HepG2 (cell line): ENCODE measurements around the gene HBS1L. TPM values are rescaled to one million over a fixed set of nuclear protein-coding genes. Genes with fewer than 3 reads are reported as not detected.

Experiments
- ATAC-seq: fragments of 200-7000 bp; cut with Tn5 transposase; 3 replicates; pipeline ENCODE4 v1.9.1; 2020; ENCODE audit warnings: mild to moderate bottlenecking, moderate library complexity
- BruUV-seq: library from RNA; stranded (reverse); fragments of 400-500 nt; replicated peaks from 2 replicates; lab custom pipeline; 2021; lab: Mats Ljungman, UMichigan
- CTCF ChIA-PET: fragments of 300-600 bp; formaldehyde crosslinking; extraction: SDS; loops from one replicate; lab custom pipeline; 2021; ENCODE audit warnings: low total read pairs, inconsistent platforms, low intra/inter-chr PET ratio; lab: Yijun Ruan, JAX
- POLR2A ChIA-PET: fragments of 350-600 bp; sonication (Branson Sonifier 250); formaldehyde crosslinking; loops from one replicate; lab custom pipeline; 2020; ENCODE audit warnings: antibody characterized with exemption, inconsistent platforms; lab: Yijun Ruan, JAX
- DNase-seq: peaks from one replicate; pipeline ENCODE4 v3.0.0-alpha.2; 2015; ENCODE audit warnings: low spot score
- FAIRE-seq: peaks from 3 replicates; lab custom pipeline; 2011; peaks lifted over from hg19 to GRCh38; lab: Jason Lieb, UNC
- H2AFZ ChIP-seq: one replicate; pipeline ENCODE4 v1.6.1; 2011; ENCODE audit warnings: low read length, inconsistent platforms
- H3K27ac ChIP-seq: fragments of 300-600 bp; 3 replicates; pipeline ENCODE4 v1.8.0; 2011; ENCODE audit warnings: mixed run types, mild to moderate bottlenecking, mixed read lengths, low read length, inconsistent platforms; ENCODE audit not compliant: insufficient read depth; ENCODE audit errors: extremely low read length
- H3K27me3 ChIP-seq, 2 experiments: fragments of 200-600 bp in 1 of 2; 2 replicates in 1 of 2; 3 replicates in 1 of 2; pipeline versions ENCODE4 v1.6.0 to v1.8.0; 2011; ENCODE audit warnings: low read length in 2 of 2, mild to moderate bottlenecking in 2 of 2, moderate library complexity in 2 of 2, inconsistent platforms in 1 of 2; ENCODE audit not compliant: insufficient read depth in 2 of 2, control insufficient read depth in 1 of 2
- H3K36me3 ChIP-seq, 2 experiments: fragments of 200-600 bp in 1 of 2; replicated peaks in 1 of 2; 2 replicates in 1 of 2; 3 replicates in 1 of 2; pipeline versions ENCODE4 v1.5.1 to v1.8.0; 2011; ENCODE audit warnings: low read length in 2 of 2, inconsistent platforms in 1 of 2; ENCODE audit not compliant: insufficient read depth in 2 of 2, control insufficient read depth in 1 of 2
- H3K4me1 ChIP-seq: 2 replicates; pipeline ENCODE4 v1.5.1; 2012; ENCODE audit warnings: low read length, inconsistent platforms; ENCODE audit not compliant: insufficient read depth
- H3K4me2 ChIP-seq: 2 replicates; pipeline ENCODE4 v1.6.0; 2011; ENCODE audit warnings: low read depth, low read length, inconsistent platforms
- H3K4me3 ChIP-seq, 3 experiments: fragments of 200-600 bp in 1 of 3; sonication (generic), shearing (Covaris generic) in 1 of 3; replicated peaks in 1 of 3; 2 replicates each; pipeline ENCODE4 v1.5.1; 2011 to 2016; ENCODE audit warnings: low read length in 3 of 3, inconsistent platforms in 2 of 3, low read depth in 2 of 3, mild to moderate bottlenecking in 2 of 3, control low read depth in 1 of 3, mixed read lengths in 1 of 3; ENCODE audit not compliant: insufficient read depth in 1 of 3
- H3K79me2 ChIP-seq: one replicate; pipeline ENCODE4 v1.6.1; 2011; ENCODE audit warnings: low read length, inconsistent platforms; ENCODE audit not compliant: insufficient read depth
- H3K9ac ChIP-seq: 2 replicates; pipeline ENCODE4 v1.6.0; 2011; ENCODE audit warnings: mild to moderate bottlenecking, low read depth, low read length, inconsistent platforms; ENCODE audit not compliant: insufficient read depth
- H3K9me3 ChIP-seq: 2 replicates; pipeline ENCODE4 v1.5.1; 2012; ENCODE audit warnings: mild to moderate bottlenecking, low read length
- H4K20me1 ChIP-seq: 2 replicates; pipeline ENCODE4 v1.6.0; 2011; ENCODE audit warnings: inconsistent platforms, mild to moderate bottlenecking, low read length, moderate library complexity; ENCODE audit not compliant: insufficient read depth
- BHLHE40 ChIP-seq: IDR thresholded peaks from 2 replicates; pipeline ENCODE4 v1.6.1; 2011; ENCODE audit warnings: low read length, improper control_type of control experiment
- CENPX ChIP-seq: sonication (generic); formaldehyde crosslinking; IDR thresholded peaks from 2 replicates; pipeline ENCODE4 v1.9.0; 2021; ENCODE audit warnings: mild to moderate bottlenecking, missing genetic modification reagents, moderate library complexity
- CREBL2 ChIP-seq: sonication (generic); formaldehyde crosslinking; IDR thresholded peaks from 2 replicates; pipeline ENCODE4 v1.8.1; 2023; ENCODE audit warnings: missing genetic modification reagents, mild to moderate bottlenecking, borderline replicate concordance
- DNMT3B ChIP-seq: conservative IDR thresholded peaks from 2 replicates; pipeline ENCODE4 v1.6.1; 2016; ENCODE audit warnings: missing biosample characterization, control low read depth
- HCFC1 ChIP-seq: fragments of 150-350 bp; IDR thresholded peaks from 2 replicates; pipeline ENCODE4 v1.6.1; 2014; ENCODE audit warnings: low read depth, low read length
- TBX2 ChIP-seq: sonication (generic); formaldehyde crosslinking; IDR thresholded peaks from 2 replicates; pipeline ENCODE4 v1.5.0; 2020; ENCODE audit warnings: missing genetic modification reagents, mild to moderate bottlenecking, borderline replicate concordance
- TEAD3 ChIP-seq: optimal IDR thresholded peaks from 2 replicates; pipeline ENCODE3; 2016; ENCODE audit warnings: borderline replicate concordance
- TSC22D2 ChIP-seq: sonication (generic); formaldehyde crosslinking; IDR thresholded peaks from 2 replicates; pipeline ENCODE4 v1.5.1; 2020; ENCODE audit warnings: missing genetic modification reagents, mild to moderate bottlenecking, borderline replicate concordance
- ZBTB2 ChIP-seq: sonication (generic); formaldehyde crosslinking; IDR thresholded peaks from 2 replicates; pipeline ENCODE4 v1.8.0; 2022; ENCODE audit warnings: low read depth, missing genetic modification reagents
- ZNF292 ChIP-seq: sonication (generic); formaldehyde crosslinking; IDR thresholded peaks from 2 replicates; pipeline ENCODE4 v1.8.1; 2022; ENCODE audit warnings: mild to moderate bottlenecking, low read depth, missing genetic modification reagents, borderline replicate concordance
- ZNF652 ChIP-seq: IDR thresholded peaks from 2 replicates; pipeline ENCODE4 v1.6.1; 2016; ENCODE audit warnings: low read depth, borderline replicate concordance
- WGBS: methylation state at CpG from one replicate; pipeline ENCODE4 v1.1.6; 2017; ENCODE audit warnings: low lambda C conversion rate; 5-methylcytosine and 5-hydroxymethylcytosine counted together
- in situ Hi-C: cut with HindIII; loops from 2 replicates; pipeline ENCODE4 v1.10.0; 2017; ENCODE audit warnings: low pct_unique_long_range_greater_than_20kb; ENCODE audit not compliant: extremely low pct_ligation_motif_present
- intact Hi-C: fragments of 100-400 bp; cut with micrococcal nuclease; formaldehyde crosslinking; loops from one replicate; pipeline ENCODE4 v1.10.0; 2022; ENCODE audit not compliant: unreplicated experiment
- polyA plus RNA-seq, 8 experiments: library from polyadenylated mRNA; depleted of rRNA in 3 of 8; stranded (reverse) in 7 of 8; unstranded in 1 of 8; fragments of >200 nt; fragmentation: Illumina TruSeq in 4 of 8; extraction: Trizol in 4 of 8; gene quantifications; 2 replicates each; pipeline versions ENCODE4 v1.2.1 to v1.2.3, GENCODE V29; 2011 to 2016; ENCODE audit warnings: low read depth in 4 of 8, missing spikeins in 1 of 8, mixed read lengths in 1 of 8; ENCODE audit not compliant: insufficient read depth in 1 of 8
- total RNA-seq, 5 experiments: library from RNA; depleted of rRNA; stranded (reverse); fragments of >200 nt; fragmentation: Illumina TruSeq; extraction: Trizol; gene quantifications; 2 replicates each; pipeline ENCODE4 v1.2.3, GENCODE V29; 2016; ENCODE audit warnings: low read depth in 1 of 5
- TF ChIP-seq, protein P1 (sequence below): conservative IDR thresholded peaks from 2 replicates; pipeline ENCODE4 v1.6.1; 2018; ENCODE audit warnings: missing genetic modification reagents
- TF ChIP-seq, protein P2 (sequence below): sonication (generic); formaldehyde crosslinking; IDR thresholded peaks from 2 replicates; pipeline ENCODE4 v1.4.0; 2020; ENCODE audit warnings: missing genetic modification reagents

HBS1L gene
- total and polyA plus RNA-seq, 2 of the 13 experiments (the other 11 are each of a cell fraction or from before 2014, with no cell fraction given), result 44.1 to 138 TPM

DNA sequence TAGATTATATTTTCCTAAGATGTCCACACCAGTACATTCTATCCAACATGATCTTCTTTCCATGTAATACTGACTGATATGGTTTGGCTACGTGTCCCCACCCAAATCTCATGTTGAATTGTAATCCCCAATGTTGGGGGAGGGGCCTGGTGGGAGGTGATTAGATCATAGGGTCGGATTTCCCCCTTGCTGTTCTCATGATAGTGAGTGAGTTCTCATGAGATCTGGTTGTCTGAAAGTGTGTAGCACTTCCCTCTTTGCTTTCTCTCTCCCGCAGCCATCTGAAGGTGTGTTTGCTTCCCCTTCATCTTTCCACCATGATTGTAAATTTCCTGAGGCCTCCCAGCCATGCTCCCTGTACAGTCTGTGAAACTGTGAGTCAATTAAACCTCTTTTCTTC, 12.2 kb upstream of the HBS1L start:
- BruUV-seq, result no TSS peak
- Histone ChIP-seq H3K4me2 (no peak overlapping the region), H3K4me3 (no peak overlapping the region), H3K4me1 (0 out of 2 replicates have a peak, but pooled peaks cover 8% of the 10 kb centered on the region), H3K9me3 (no peaks in the 10 kb centered on the region), H3K36me3 (no peaks in the 10 kb centered on the region), H2AFZ (no peak overlapping the region), H3K9ac (no peak overlapping the region), H3K27me3 (peaks cover 0 to 2% of the 10 kb centered on the region in 2 experiments; a peak in 1 of 5 replicates), H4K20me1 (no peaks in the 10 kb centered on the region), H3K79me2 (no peaks in the 10 kb centered on the region), H3K27ac (no peak overlapping the region)
- 18% methylated on average over 3 of the region's 3 CpGs for WGBS
- POLR2A ChIA-PET, result no interaction called here
- TF ChIP-seq CREBL2 (CRISPR knock-in tag) (no peak), ZBTB2 (no peak), HCFC1 (no peak), TBX2 (no peak), TEAD3 (no peak), DNMT3B (CRISPR knock-in tag) (no peak), TSC22D2 (no peak), BHLHE40 (no peak), ZNF292 (CRISPR knock-in tag) (no peak), ZNF652 (no peak), CENPX (CRISPR knock-in tag) (no peak)
- TF ChIP-seq, protein P1, sequence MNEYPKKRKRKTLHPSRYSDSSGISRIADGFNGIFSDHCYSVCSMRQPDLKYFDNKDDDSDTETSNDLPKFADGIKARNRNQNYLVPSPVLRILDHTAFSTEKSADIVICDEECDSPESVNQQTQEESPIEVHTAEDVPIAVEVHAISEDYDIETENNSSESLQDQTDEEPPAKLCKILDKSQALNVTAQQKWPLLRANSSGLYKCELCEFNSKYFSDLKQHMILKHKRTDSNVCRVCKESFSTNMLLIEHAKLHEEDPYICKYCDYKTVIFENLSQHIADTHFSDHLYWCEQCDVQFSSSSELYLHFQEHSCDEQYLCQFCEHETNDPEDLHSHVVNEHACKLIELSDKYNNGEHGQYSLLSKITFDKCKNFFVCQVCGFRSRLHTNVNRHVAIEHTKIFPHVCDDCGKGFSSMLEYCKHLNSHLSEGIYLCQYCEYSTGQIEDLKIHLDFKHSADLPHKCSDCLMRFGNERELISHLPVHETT (CRISPR knock-in tag), result no peak
- TF ChIP-seq, protein P2, sequence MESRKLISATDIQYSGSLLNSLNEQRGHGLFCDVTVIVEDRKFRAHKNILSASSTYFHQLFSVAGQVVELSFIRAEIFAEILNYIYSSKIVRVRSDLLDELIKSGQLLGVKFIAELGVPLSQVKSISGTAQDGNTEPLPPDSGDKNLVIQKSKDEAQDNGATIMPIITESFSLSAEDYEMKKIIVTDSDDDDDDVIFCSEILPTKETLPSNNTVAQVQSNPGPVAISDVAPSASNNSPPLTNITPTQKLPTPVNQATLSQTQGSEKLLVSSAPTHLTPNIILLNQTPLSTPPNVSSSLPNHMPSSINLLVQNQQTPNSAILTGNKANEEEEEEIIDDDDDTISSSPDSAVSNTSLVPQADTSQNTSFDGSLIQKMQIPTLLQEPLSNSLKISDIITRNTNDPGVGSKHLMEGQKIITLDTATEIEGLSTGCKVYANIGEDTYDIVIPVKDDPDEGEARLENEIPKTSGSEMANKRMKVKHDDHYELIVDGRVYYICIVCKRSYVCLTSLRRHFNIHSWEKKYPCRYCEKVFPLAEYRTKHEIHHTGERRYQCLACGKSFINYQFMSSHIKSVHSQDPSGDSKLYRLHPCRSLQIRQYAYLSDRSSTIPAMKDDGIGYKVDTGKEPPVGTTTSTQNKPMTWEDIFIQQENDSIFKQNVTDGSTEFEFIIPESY (CRISPR knock-in tag), result no peak
- FAIRE-seq (no peak), ATAC-seq (no peak), DNase-seq (no peak)
- CTCF ChIA-PET, result no interaction called here
- in situ Hi-C loops, result no loop called here
- intact Hi-C loops, result no loop called here
